ENCODE data around the gene DENND1A.

Gene DENND1A

DNA sequence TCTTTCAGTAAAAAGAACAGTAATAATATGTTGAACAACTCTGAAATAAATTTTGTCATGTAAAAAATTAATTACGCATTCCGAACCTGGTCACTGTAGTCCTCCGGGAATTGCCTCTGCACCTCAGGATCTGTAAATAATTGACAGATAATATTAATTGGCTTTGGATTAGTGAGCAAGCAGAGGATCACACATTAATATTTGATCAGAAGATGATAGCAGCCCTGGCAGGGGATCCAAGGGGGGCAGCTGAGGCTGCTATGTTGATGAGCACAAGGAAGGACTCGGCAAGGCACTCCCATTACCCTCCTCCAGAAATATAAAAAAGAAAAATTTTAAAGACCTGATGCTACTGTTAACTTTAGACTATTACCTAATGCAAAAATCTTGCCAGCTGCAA is 137.4 kb downstream of the DENND1A start:
- no peak for DNase-seq (ENCODE audit: low spot score)
- H3K27ac ChIP-seq, result no peak overlapping the region
- no peak overlapping the region for H3K4me3 ChIP-seq
- TF ChIP-seq, protein P1, sequence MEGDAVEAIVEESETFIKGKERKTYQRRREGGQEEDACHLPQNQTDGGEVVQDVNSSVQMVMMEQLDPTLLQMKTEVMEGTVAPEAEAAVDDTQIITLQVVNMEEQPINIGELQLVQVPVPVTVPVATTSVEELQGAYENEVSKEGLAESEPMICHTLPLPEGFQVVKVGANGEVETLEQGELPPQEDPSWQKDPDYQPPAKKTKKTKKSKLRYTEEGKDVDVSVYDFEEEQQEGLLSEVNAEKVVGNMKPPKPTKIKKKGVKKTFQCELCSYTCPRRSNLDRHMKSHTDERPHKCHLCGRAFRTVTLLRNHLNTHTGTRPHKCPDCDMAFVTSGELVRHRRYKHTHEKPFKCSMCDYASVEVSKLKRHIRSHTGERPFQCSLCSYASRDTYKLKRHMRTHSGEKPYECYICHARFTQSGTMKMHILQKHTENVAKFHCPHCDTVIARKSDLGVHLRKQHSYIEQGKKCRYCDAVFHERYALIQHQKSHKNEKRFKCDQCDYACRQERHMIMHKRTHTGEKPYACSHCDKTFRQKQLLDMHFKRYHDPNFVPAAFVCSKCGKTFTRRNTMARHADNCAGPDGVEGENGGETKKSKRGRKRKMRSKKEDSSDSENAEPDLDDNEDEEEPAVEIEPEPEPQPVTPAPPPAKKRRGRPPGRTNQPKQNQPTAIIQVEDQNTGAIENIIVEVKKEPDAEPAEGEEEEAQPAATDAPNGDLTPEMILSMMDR (IDR thresholded peaks at IDR 0.05), result no peak

DNA sequence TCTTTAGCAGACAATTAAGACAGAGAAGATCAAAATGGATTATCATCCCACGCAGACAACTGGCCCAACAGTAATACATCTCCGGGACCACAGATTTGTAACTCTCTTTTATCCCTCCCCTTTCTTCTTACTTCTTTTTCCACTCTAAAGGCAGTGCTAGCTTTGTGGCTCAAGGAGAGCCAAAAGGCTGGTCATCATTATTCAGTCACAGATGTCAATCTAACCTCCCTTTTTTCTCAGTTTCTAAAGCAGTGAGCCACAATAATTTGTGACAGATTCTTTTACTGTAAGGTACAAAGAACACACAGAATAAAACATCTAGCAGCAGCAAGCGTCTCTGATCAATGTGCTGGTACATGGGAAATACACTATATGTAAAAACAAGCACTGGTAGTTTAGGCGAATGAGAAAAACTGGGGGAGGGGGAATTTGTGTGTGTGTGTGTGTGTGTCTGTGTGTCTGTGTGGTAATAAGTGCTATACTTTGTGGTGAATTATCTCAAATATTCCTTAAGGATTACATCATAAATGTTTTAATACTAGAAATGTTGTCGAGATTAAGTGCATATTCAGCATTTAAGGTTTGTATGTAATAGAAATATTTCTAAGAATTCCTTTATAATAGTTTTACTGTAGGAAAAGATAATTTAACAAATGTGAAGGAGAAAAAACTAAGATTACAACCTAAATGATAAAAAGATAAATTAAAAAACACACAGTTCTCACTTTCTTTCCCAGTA is 140.2 kb downstream of the DENND1A start:
- TF ChIP-seq, protein P1 (IDR thresholded peaks at IDR 0.05), result no peak
- H3K4me3 ChIP-seq, result no peak overlapping the region
- no peak for DNase-seq (ENCODE audit: low spot score)
- H3K27ac ChIP-seq, result no peak overlapping the region

GRCh38 chr9:123787416-123787815 is 142.5 kb downstream of the DENND1A start:
- no peak overlapping the region for H3K27ac ChIP-seq
- TF ChIP-seq, protein P1 (IDR thresholded peaks at IDR 0.05), result no peak
- H3K4me3 ChIP-seq, result no peak overlapping the region

DNA sequence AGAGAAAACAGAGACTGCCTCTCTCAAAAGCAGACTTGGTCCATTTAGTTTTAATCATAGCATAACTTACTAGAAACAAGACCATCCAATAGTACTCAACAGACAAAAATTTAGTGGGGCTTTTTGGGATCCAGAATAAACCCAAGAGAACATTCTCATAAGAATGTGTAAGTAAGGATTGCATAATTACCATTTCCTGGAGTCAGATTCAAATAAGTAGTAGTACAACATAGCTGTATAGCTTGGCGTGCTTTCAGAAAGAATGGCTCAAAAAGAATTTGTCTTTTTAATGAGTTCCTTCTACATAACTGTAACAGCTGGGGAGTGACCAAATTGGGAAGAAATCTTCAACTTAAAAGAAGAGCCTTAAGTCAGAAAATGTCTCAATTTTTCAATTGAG is 145.4 kb downstream of the DENND1A start:
- DNase-seq (ENCODE audit: low spot score), result no peak
- H3K27ac ChIP-seq, result no peak overlapping the region
- TF ChIP-seq, protein P1 (IDR thresholded peaks at IDR 0.05), result no peak
- H3K4me3 ChIP-seq, result no peak overlapping the region

More at GRCh38 chr9:123787416-123787815, 142.5 kb downstream of the DENND1A start:
- DNase-seq (ENCODE audit: low spot score), result no peak

GRCh38 chr9:123778232-123778902 is 151.6 kb downstream of the DENND1A start:
- DNase-seq (ENCODE audit: low spot score), result no peak
- TF ChIP-seq, protein P1 (IDR thresholded peaks at IDR 0.05), result no peak
- Histone ChIP-seq H3K27ac (no peak overlapping the region), H3K4me3 (no peak overlapping the region)

GRCh38 chr9:123776708-123777537 is 153.0 kb downstream of the DENND1A start:
- TF ChIP-seq, protein P1 (IDR thresholded peaks at IDR 0.05), result no peak
- DNase-seq (ENCODE audit: low spot score), result no peak
- Histone ChIP-seq H3K27ac (no peak overlapping the region), H3K4me3 (no peak overlapping the region)

All from coronary artery (tissue), 2 donors.